Activated CD4-positive, alpha-beta T cell treated with anti-CD3 and anti-CD28 coated beads, Interleukin-2, amount 50 U/mL, for 48 hours (primary cell): ENCODE data around the gene PHLDA1.
"Not testable (repeated sequence)": the region's sequence is repeated elsewhere in the genome, so short reads cannot be mapped to it uniquely, and the experiment has no call there.

Experiments used
- DNase-seq, 2 experiments: peaks; one replicate each; pipeline ENCODE4 v3.0.0-alpha.2; 2020

Gene PHLDA1

DNA sequence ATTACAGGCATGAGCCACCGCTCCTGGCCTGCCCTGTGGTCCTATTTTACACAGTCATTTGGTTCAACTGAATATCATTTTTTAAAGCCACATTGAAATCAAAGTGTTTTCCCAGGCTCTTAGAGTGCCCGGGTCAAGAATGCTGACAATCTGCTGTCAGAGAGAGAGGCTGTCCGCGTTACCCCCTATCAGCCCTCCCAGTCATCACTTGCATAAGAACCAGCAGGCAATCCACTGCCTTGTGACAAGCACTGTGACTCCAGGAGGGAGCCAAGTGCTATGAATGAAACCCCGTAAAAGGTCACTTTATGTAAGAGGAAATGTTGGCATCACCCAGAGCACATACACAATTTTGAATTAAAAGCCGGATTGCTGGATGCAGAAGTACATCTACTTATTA is 13.5 kb downstream of the PHLDA1 start:
- no peak for DNase-seq

DNA sequence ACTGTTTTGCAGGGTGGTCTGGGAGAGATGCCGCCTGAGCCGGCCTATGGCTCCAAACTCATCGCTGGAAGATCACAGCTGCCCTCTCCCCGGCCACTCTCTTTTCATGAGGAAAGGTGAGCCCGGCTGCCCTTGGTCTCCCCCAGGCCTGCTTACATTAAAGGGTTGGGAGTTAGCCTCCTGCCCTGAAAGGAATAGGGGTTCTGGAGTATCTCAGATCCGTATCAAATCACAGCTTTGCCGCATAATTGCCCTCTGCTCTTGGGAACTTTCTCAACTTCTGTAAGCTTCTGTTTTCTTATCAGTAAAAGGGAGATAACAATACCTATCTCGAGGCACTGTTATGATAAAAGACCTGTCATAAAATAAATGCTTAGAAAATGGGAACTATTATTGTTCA is 17.6 kb downstream of the PHLDA1 start:
- no peak for DNase-seq

DNA sequence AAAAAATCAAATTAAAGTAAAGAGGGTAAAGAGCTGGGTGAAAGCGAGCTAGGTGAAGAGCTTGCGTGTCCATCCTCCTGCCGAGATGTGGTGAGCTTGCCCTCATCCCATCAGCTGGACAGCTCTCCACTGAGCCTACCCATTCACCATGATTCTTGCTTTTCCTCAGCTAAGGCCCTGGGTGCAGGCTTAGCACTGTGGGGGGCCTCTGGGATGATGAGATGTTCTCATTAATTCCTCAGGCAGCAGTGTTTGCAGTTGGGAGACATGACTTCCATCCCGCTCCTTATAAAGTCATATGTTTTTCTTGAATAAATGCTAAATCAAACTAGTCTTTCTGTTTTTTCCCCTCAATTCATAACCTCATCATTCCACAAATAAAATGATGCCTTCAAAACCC is 18.0 kb downstream of the PHLDA1 start:
- DNase-seq = no peak

DNA sequence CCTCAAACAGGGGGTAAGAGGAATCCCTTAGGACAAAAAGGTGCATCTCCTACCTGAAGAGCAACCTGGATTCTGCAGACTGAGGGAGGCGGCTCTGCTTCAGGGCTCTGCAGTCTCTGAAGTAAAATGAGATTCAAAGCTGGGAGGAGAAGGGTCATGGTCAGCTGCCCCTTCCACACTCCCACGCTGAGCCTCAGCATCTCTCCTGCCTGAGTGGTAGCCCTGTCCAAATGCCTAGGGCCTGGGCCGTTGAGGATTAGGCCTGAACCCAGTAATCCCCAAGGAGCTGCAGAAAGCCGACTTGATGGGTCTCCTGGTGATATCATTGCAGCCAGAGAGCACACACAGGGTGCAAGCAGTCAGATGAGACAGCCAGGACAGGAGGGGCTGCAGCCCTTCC is 18.9 kb downstream of the PHLDA1 start:
- DNase-seq = no peak

DNA sequence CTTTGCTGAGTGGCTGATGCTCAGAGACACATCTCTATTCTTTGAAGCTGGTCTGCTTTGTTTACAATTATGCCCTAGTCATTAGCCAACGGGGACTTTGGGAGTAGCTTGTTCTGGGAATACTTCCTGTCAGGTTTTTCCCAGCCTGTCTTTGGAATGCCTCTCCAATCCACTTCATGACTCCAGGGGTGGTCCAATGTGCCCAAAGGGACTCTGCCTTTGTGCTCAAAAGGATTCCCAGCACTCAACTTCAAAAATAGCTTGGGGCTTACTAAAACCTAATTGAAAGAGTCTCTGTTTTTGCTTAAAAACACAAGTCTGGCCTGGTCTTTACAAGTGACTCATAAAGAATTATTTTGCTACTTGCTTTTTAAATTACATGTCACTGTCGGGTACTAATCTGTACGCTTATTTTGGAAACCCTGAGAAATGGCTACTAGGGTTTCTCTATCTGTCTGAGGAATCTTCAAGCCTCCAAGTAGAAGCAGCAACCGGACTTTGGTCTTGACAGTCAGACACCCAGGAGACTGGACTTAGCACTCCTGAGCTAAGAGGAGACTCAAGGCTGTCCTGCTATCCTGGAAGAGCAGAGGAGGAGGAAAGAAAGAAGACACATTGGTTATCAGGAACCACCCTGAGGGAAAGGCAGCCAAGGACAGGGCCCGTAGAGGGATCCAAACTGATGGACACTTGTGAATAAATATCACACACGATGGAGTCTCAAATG is 20.7 kb downstream of the PHLDA1 start:
- DNase-seq = no peak

DNA sequence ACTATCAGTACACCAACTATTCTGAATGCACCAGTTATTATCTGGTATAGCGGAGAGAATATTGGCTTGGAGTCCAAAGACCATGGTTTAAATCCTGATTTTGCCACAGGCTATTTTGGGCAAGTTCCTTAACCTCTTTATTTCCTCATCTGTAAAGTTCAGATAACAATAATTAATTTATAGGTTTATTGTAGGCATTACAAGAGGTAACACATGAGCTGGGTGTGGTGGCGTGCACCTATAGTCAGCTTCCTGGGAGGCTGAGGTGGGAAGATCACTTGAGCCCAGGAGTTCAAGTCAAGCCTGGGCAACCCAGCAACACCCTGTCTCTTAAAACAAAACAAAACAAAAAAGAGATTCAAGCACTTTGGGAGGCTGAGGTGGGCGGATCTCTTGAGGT is 23.1 kb downstream of the PHLDA1 start:
- DNase-seq = no peak

DNA sequence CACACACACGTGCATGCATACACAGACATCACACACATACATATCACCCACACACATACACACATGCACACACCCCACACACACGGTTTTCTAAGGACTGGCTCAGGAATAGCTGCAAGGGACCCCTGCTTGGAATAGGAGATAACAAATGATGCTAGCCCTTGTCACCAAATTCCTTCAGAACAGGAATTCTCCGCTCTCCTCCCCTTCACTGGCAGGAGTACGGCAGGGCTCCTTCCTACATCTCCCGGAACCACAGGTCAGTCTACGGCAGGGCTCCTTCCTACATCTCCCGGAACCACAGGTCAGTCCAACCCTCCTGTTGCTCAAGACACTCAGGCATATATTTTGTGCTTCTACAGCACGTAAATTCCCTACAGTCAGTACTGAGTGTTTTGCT is 23.9 kb downstream of the PHLDA1 start:
- DNase-seq = no peak

DNA sequence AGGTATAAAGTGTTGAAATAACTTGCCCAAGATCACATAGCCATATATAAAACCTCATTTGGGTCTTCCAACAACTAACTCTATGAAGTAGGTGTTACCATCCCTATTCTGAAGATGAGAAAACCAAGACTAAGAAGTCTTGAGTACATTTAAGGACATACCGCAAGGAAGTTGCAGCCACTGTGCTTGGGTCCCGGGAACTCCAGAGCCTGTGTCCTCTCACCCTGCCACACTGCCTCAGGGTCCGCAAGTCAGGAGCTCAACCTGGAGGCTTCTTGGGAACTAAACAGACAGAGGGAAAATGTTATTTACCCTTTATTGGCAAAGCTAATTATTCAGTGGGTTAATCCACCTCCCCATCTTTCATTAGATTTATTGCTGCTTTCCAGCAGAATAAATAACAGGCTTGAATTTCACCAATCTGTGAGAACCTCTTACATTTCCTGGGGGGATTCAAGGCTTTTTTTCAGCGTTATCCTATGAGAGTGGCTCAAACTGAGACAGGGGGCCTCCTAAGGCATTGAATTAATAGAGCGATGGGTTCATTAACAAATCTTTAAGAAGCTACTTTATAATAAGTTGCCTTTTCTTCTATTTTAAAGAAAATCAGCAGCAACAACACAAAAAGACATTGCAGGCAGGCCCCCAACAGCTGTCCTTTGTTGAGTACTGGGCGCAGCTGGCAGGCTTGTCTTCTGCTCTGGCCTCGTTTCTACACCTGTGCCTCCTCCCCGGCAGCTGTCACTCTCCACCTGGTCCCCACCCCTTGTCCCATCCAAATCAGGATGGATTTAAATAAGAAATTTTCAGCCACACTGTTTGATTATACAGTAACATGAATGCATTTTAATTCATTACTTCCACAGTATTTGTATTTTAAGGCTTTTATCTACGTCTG is 25.3 kb downstream of the PHLDA1 start:
- DNase-seq = no peak

DNA sequence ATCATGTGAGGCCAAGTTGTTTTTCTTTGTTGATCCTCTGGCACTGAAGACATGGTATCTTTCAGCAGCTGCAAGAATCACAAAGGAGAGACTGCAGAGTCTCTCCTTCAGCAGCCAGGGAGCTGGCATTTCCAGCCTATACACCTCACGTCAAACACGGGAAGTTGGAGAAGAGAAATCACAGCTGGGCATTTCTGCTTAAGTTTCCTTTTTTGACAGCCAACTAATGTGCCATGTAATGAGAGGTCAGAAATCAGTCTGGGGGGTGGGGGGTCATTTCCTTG is 28.3 kb downstream of the PHLDA1 start:
- no peak for DNase-seq

DNA sequence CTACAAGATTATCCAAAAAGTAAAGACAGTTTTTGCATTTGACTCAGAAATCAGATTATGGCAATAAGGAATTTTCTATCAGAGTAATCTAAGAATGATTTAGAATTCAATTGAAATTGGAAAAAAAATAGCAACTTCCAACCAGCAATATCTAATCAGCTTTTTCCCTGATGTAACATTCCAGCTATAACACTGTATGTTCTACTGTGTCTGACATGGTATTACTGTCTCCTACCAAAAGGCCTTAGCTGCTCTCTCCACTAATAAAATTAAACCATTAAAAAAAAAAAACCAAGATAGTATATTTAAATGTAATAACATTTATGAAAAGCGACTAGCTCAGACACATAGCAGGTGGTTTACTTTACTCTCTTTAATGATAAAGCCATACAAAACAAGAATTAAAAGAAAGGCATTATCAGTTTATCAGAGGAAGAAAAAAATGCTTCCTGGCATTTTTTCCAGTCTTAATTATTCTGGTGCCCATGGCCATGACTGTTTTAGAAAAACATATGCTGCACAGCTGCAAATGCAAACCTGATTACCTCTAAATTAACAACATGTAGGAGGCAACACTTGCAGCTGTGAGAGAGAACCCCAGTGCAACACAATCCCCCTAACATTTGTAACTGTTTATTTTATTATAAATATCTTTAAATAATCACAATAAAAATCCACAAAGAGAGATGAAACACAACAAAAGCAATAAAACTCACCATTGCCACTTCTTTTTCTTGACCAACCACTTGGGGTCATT is 28.8 kb downstream of the PHLDA1 start:
- DNase-seq = no peak

DNA sequence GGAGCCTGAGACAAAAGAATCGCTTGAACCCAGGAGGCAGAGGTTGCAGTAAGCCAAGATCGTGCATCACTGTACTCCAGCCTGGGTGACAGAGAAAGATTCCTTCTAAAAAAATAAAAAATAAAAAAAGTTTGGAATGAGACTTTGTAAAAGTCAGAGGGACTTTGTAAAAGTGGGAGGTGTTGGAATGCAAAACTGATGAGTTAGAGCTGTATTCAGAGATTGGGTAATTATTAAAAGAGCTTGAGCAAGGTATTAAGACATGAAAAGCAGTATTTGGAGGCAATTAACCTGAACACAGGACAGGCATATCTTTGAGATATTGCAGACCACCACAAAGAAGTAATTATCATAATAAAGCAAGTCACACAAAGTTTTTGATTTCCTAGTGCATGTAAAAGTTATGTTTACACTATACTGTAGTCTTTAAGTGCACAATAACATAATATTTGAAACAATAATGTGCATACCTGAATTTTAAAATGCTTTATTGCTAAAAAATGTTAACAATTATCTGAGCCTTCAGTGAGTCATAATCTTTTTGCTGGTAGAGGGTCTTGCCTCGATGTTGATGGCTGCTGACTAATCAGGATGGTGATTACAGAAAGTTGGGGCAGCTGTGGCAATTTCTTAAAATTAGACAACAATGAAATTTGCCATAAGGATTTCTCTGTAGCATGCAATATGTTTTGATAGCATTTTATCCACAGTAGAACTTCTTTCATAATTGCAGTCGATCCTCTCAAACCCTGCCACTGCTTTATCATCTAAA is 33.1 kb downstream of the PHLDA1 start:
- DNase-seq = no peak

DNA sequence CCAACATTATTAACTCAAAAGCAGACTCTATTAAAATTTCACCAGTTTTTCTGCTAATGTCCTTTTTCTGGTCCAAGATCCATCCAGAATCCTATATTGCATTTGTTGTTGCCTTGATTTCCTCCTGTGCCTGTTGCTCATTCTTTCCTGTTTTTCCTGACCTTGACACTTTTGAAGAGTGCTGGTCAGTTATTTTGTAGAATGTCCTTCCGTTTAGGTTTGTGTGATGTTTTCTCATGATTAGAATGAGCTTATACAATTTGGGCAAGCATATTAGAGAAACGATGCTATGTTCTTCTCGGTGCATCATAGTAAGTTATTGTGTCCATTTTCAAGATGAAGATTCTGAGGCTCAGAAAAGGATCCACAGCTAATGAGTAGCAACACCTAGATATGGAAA is 33.9 kb downstream of the PHLDA1 start:
- DNase-seq = no peak

DNA sequence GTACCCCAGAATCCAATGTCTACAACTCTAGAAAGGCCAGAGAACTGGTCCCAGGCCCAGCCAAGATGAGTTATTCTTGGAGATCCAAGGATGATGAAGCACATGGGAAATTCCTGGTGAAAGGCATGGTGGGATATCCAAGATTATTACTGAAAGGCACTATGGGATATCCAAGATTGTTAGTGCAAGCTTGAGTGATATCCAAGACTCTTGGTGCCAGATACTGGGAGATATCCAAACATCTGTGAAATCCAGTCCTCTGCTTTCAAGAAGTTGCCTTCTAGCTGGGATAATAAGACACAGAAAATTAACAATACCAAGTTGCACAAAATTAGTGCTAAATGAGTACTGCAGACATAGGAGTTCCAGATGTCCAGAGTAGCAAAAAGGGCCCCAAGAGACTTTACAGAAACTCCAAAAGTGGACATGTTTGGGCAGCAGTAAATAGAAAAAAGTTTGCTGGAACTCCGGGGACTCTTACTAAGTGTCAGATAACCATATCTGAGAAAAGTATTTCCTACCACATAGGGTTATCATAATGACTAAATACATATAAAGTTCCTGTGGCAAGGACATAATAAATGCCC is 34.6 kb downstream of the PHLDA1 start:
- no peak for DNase-seq

DNA sequence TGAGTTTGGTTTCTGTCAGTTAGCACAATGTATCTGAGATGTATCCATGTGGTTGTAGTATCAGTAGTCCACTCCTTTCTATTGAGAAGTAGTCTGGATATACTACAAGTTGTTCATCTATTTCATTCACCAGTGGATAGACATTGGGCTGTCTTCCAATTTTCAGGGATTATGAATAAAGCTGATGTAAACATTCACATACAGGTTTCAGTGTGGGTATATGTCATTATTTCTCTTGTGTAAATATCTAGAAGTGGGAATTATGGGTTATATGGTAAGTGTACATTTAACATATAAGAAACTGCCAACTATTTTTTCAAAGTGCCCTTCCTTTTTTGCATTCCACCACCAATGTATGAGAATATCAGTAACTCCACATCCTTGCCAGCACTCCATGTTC is 35.9 kb downstream of the PHLDA1 start:
- DNase-seq = no peak

DNA sequence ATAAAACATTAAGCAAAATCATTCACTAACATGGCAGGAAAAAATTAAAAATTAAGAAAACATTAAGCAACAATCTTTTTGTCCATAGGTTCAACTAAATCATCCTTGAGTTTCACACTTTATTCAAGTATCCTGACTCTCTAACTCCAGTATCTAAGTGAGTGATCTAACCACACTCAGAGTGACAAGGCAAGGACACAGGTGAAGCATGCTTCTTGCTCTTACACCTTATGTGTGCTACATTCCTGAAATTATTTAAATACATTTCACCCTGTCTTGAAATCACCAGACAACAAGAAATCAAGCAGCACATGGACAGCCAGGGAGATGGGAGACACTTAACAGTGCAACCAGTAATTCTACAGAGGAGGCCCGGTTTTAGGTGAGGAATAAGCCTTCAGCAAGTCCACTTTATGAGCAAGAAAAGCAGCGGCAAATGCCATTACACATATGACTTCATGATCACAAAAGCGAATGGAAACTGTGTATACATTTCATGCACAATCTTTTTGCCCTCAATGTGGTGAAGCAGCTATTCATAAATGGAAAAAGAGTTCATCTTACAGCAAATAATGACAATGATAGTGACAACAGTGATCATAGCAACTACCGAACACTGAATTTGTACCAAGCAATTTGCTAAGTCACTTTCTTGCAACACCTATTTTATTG is 37.4 kb downstream of the PHLDA1 start:
- DNase-seq = peak in 1 of 2 experiments; percentile 32

DNA sequence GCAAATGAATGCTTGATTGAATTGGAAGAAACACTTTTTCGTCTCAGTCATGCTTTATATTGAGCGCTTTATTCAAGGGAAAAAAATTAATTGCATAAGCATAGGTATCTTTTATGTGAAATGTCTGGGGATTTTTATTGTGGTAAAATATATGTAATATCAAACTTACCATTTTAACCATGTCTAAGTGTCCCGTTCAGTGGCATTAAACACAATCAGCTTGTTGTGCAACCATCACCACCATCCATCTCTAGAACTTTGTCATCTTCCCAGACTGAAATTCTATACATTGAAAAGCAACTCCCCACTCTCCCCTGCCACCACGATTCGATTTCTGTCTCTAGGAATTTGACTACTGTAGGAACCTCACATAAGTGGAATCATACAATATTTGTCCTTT is 39.8 kb downstream of the PHLDA1 start:
- DNase-seq = no peak

DNA sequence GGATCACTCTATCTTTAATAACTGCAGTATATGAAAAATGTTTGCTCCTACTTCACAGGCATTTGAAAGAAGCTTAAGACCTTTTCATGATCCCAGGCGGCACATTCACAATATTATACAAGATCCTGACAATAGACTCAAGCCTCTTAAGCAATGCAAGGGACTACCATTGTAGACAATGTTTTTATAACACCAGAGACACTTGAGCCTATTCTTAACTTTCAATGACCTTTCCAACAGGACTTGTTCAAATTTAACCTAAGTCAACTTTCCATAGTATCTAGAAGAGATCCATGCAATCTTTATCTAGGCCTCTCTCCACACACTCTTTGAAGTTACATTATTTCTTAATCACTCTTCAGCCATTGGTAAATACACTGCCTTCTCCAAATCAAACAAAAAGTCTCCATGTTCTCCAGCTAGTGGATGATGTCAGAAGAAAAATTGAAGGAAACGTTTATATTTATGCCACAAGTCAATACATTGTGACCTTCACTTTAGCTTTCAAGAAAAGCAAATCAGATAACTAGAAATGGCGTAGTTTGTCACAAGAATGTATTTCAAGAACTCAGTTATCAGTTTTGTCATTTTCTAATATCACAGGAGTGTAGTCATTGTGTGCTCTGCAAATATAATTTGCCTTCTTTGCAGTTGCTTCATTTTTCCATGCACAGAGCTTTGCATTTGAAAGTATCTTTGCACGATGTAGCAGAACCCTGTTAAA is 41.2 kb downstream of the PHLDA1 start:
- DNase-seq = no peak

DNA sequence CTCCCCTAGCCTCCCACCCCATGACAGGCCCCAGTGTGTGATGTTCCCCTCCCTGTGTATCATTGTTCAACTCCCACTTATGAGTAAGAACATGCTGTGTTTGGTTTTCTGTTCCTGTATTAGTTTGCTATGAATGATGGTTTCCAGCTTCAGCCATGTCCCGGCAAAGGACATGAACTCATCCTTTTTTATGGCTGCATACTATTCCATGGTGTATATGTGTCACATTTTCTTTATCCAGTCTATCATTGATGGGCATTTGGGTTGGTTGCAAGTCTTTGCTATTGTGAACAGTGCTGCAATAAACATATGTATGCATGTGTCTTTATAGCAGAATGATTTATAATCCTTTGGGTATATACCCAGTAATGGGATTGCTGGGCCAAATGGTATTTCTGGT is 43.9 kb downstream of the PHLDA1 start:
- DNase-seq = not testable (repeated sequence)

DNA sequence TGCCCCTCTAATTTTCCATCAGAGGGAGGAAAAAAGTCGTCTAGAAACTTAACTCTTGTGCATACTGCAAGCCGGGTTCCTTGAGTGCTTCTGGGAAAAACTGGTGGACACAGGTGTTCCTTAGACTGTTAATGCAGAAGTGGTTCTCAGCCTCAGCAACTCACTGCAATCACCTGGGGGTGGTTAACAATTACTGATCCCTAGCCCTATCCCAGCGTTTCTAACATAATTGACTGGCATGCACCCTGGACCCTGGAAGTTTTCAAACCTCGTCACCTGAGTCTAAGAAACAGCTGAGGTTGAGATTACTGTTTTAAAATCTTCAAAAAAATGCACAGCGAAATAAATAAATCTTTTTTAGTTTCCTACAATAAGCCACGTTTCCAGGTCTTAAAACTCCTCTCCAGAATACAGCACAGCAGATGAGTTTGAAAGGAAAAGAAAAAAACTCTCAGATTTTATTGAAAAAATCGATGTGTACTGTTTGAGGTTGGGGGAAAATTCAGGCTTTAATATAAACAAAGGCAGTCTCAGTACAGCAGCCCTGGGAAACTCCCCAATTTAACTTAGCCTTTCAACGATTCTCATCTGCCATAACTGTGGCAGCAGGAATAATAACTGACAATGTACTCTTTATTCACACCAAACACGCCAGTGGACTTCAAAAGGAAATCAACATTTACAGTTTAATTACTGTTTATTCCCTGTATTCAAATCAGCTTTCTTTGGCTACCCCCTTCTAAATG is 45.4 kb downstream of the PHLDA1 start:
- no peak for DNase-seq

DNA sequence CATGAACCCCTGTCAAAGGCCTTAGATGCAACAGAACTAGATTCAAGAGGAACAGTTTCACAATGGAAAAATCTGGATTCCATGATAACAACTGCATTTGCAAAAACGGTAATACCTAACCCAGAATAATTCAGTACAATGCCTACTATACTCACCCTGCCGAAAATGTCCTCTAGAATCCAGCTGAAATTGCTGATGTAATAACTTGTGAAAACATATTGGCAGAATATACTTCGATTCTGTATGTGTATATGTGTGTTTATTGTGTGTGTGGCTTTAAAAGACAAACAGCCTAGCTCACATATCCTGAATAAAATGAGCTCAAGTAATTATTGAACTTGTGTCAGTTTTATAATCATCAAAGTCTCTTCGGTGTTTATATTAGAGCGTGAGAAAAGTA is 46.0 kb downstream of the PHLDA1 start:
- no peak for DNase-seq
